Neural cell (in vitro differentiated cells): Measurements from ENCODE around the gene FLT1.

Experiments used
- CTCF ChIP-seq: fragments of 450-650 bp; IDR thresholded peaks from 2 replicates; pipeline ENCODE4 v1.5.1; 2014; ENCODE audit warnings: antibody characterized with exemption, mild to moderate bottlenecking, moderate library complexity; ENCODE audit not compliant: poor library complexity, severe bottlenecking
- EP300 ChIP-seq: fragments of 450-650 bp; conservative IDR thresholded peaks from 2 replicates; pipeline ENCODE4 v1.6.1; 2014; ENCODE audit warnings: antibody characterized with exemption, mild to moderate bottlenecking, moderate library complexity; ENCODE audit not compliant: poor library complexity, severe bottlenecking
- EZH2 ChIP-seq: fragments of 200-600, 300-800 bp; shearing (Covaris generic), sonication (generic); IDR thresholded peaks from 2 replicates; pipeline ENCODE4 v1.6.1; 2014; ENCODE audit warnings: antibody characterized with exemption, low read length, borderline replicate concordance, mild to moderate bottlenecking; ENCODE audit not compliant: insufficient read depth, poor library complexity, severe bottlenecking
- MXI1 ChIP-seq: fragments of 450-650 bp; conservative IDR thresholded peaks from 2 replicates; pipeline ENCODE4 v1.6.1; 2014; ENCODE audit warnings: antibody characterized with exemption, mild to moderate bottlenecking; ENCODE audit not compliant: poor library complexity, severe bottlenecking
- POLR2AphosphoS5 ChIP-seq: IDR thresholded peaks from 2 replicates; pipeline ENCODE4 v1.6.1; 2012
- RAD21 ChIP-seq: fragments of 450-650 bp; conservative IDR thresholded peaks from 2 replicates; pipeline ENCODE4 v1.6.1; 2014; ENCODE audit warnings: antibody characterized with exemption, mild to moderate bottlenecking, moderate library complexity
- REST ChIP-seq: IDR thresholded peaks from 2 replicates; pipeline ENCODE4 v1.6.1; 2012; ENCODE audit warnings: borderline replicate concordance
- SMC3 ChIP-seq: fragments of 450-650 bp; conservative IDR thresholded peaks from 2 replicates; pipeline ENCODE4 v1.6.1; 2014; ENCODE audit warnings: antibody characterized with exemption, mild to moderate bottlenecking, moderate library complexity; ENCODE audit not compliant: poor library complexity
- TAF1 ChIP-seq: IDR thresholded peaks from 2 replicates; pipeline ENCODE4 v1.6.1; 2012; ENCODE audit warnings: low read depth

DNA sequence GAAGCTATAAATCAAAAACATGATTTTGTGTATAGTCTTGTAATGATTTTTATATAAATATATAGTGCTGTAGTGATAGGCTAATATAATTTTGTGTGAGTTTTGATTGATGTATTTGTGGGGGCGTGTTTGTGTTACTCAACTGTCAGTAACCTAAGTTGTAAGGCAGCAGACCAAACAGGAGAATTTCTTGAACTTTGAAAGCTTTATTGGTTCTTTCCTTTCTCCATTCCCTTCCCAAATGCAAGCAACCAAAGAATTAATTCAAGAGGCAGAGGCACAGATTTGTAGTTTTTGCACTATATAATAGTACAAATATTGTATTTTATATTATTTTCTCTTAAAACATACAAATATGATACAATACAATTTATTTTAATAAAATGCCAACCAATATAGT lies 109.6 kb downstream of the FLT1 start:
- TF ChIP-seq POLR2AphosphoS5, result no peak
- TF ChIP-seq EP300, result no peak
- TF ChIP-seq CTCF, result no peak
- no peak for TF ChIP-seq TAF1
- no peak for TF ChIP-seq RAD21
- no peak for TF ChIP-seq REST
- no peak for TF ChIP-seq SMC3
- no peak for TF ChIP-seq EZH2
- TF ChIP-seq MXI1, result no peak
